H9 (cell line): ENCODE results near the gene HIGD2A. TPM values are rescaled to one million over a fixed set of nuclear protein-coding genes. Genes with fewer than 3 reads are reported as not detected.

ENCODE experiments used
- DNase-seq: peaks from one replicate; pipeline ENCODE4 v3.0.0-alpha.2; 2017
- H2AFZ ChIP-seq: one replicate; pipeline ENCODE4 v1.6.1; 2013; ENCODE audit warnings: mild to moderate bottlenecking, low read length, control low read depth, moderate library complexity
- H2AK5ac ChIP-seq: 2 replicates; pipeline ENCODE4 v1.6.1; 2013; ENCODE audit warnings: low read length, control low read depth, mixed read lengths; ENCODE audit not compliant: insufficient read length
- H2BK120ac ChIP-seq: one replicate; pipeline ENCODE4 v1.6.1; 2013; ENCODE audit warnings: low read depth, mild to moderate bottlenecking, low read length, control low read depth, inconsistent platforms; ENCODE audit not compliant: poor library complexity, severe bottlenecking
- H2BK12ac ChIP-seq: 2 replicates; pipeline ENCODE4 v1.6.1; 2013; ENCODE audit warnings: low read length, control low read depth, mixed read lengths, low read depth; ENCODE audit not compliant: insufficient read length
- H2BK15ac ChIP-seq: 2 replicates; pipeline ENCODE4 v1.6.1; 2013; ENCODE audit warnings: low read depth, low read length, control low read depth
- H2BK20ac ChIP-seq: one replicate; pipeline ENCODE4 v1.6.1; 2013; ENCODE audit warnings: low read depth, mild to moderate bottlenecking, low read length, control low read depth, inconsistent platforms; ENCODE audit not compliant: poor library complexity, severe bottlenecking
- H2BK5ac ChIP-seq: 2 replicates; pipeline ENCODE4 v1.6.1; 2013; ENCODE audit warnings: low read length, control low read depth, mixed read lengths; ENCODE audit not compliant: insufficient read length
- H3K14ac ChIP-seq: 2 replicates; pipeline ENCODE4 v1.6.1; 2013; ENCODE audit warnings: low read length, control low read depth; ENCODE audit not compliant: insufficient read depth
- H3K18ac ChIP-seq: 2 replicates; pipeline ENCODE4 v1.6.1; 2013; ENCODE audit warnings: low read depth, mild to moderate bottlenecking, mixed read lengths, low read length, control low read depth; ENCODE audit not compliant: insufficient read length
- H3K23ac ChIP-seq: 2 replicates; pipeline ENCODE4 v1.6.1; 2013; ENCODE audit warnings: low read length, control low read depth, mixed read lengths, low read depth; ENCODE audit not compliant: insufficient read length
- H3K23me2 ChIP-seq: 2 replicates; pipeline ENCODE4 v1.6.1; 2013; ENCODE audit warnings: low read depth, mild to moderate bottlenecking, mixed read lengths, low read length, control low read depth; ENCODE audit not compliant: insufficient read length, poor library complexity, severe bottlenecking
- H3K27ac ChIP-seq: 2 replicates; pipeline ENCODE4 v1.5.1; 2013; ENCODE audit warnings: low read length, control low read depth, mixed read lengths, low read depth; ENCODE audit not compliant: insufficient read length
- H3K27me3 ChIP-seq: 2 replicates; pipeline ENCODE4 v1.6.1; 2013; ENCODE audit warnings: low read length, control low read depth, inconsistent platforms; ENCODE audit not compliant: insufficient read depth
- H3K4ac ChIP-seq: 2 replicates; pipeline ENCODE4 v1.6.1; 2013; ENCODE audit warnings: low read depth, mild to moderate bottlenecking, control low read depth, inconsistent platforms, low read length, moderate library complexity
- H3K4me1 ChIP-seq: 2 replicates; pipeline ENCODE4 v1.6.1; 2013; ENCODE audit warnings: low read length, control low read depth, inconsistent platforms; ENCODE audit not compliant: insufficient read depth
- H3K4me2 ChIP-seq: 2 replicates; pipeline ENCODE4 v1.6.1; 2013; ENCODE audit warnings: low read length, control low read depth, mixed read lengths; ENCODE audit not compliant: insufficient read length, insufficient read depth
- H3K56ac ChIP-seq: 2 replicates; pipeline ENCODE4 v1.6.1; 2013; ENCODE audit warnings: low read depth, mild to moderate bottlenecking, mixed read lengths, low read length, control low read depth; ENCODE audit not compliant: insufficient read length
- H3K79me1 ChIP-seq: 2 replicates; pipeline ENCODE4 v1.6.1; 2013; ENCODE audit warnings: low read depth, mild to moderate bottlenecking, moderate library complexity, low read length, control low read depth, inconsistent platforms; ENCODE audit not compliant: insufficient read depth, poor library complexity, severe bottlenecking
- H3K79me2 ChIP-seq: 2 replicates; pipeline ENCODE4 v1.6.1; 2013; ENCODE audit warnings: low read length, control low read depth, inconsistent platforms; ENCODE audit not compliant: insufficient read depth
- H3K9ac ChIP-seq: 2 replicates; pipeline ENCODE4 v1.6.1; 2013; ENCODE audit warnings: low read length, control low read depth, mixed read lengths; ENCODE audit not compliant: insufficient read length; ENCODE audit errors: extremely low read depth
- H3K9me3 ChIP-seq: one replicate; pipeline ENCODE4 v1.6.1; 2013; ENCODE audit warnings: low read depth, low read length, inconsistent platforms; ENCODE audit not compliant: control insufficient read depth
- H3T11ph ChIP-seq: one replicate; pipeline ENCODE4 v1.6.1; 2013; ENCODE audit warnings: mild to moderate bottlenecking, low read length, control low read depth, inconsistent platforms
- H4K20me1 ChIP-seq: one replicate; pipeline ENCODE4 v1.6.1; 2013; ENCODE audit not compliant: control insufficient read depth, insufficient read length, insufficient read depth
- H4K5ac ChIP-seq: 2 replicates; pipeline ENCODE4 v1.6.1; 2013; ENCODE audit warnings: low read depth, mild to moderate bottlenecking, mixed read lengths, low read length, control low read depth; ENCODE audit not compliant: insufficient read length
- H4K8ac ChIP-seq: replicated peaks from 2 replicates; pipeline ENCODE4 v1.6.1; 2013; ENCODE audit warnings: low read length, control low read depth, mixed read lengths, low read depth; ENCODE audit not compliant: insufficient read length
- H4K91ac ChIP-seq: 2 replicates; pipeline ENCODE4 v1.6.1; 2013; ENCODE audit warnings: low read depth, mild to moderate bottlenecking, moderate library complexity, mixed read lengths, low read length, control low read depth; ENCODE audit not compliant: insufficient read length
- H3K27ac Mint-ChIP-seq, 3 experiments: 2 replicates in 2 of 3; 3 replicates in 1 of 3; pipeline ENCODE4 v1.8.0; 2020 to 2021; ENCODE audit warnings: mixed read lengths in 3 of 3, mild to moderate bottlenecking in 1 of 3, moderate library complexity in 1 of 3
- H3K27me3 Mint-ChIP-seq: 2 replicates; pipeline ENCODE4 v1.8.0; 2021; ENCODE audit warnings: low read depth, mild to moderate bottlenecking, moderate library complexity, mixed read lengths
- H3K36me3 Mint-ChIP-seq, 3 experiments: 2 replicates in 2 of 3; 3 replicates in 1 of 3; pipeline ENCODE4 v1.8.0; 2020 to 2021; ENCODE audit warnings: low read depth in 3 of 3, mixed read lengths in 3 of 3; ENCODE audit not compliant: insufficient read depth in 1 of 3
- H3K4me1 Mint-ChIP-seq, 2 experiments: 2 replicates each; pipeline ENCODE4 v1.8.0; 2020; ENCODE audit warnings: mixed read lengths in 2 of 2
- H3K4me3 Mint-ChIP-seq, 2 experiments: 2 replicates in 1 of 2; 3 replicates in 1 of 2; pipeline ENCODE4 v1.8.0; 2020 to 2021; ENCODE audit warnings: mild to moderate bottlenecking in 2 of 2, mixed read lengths in 2 of 2, moderate library complexity in 1 of 2
- H3K9me3 Mint-ChIP-seq, 2 experiments: 2 replicates in 1 of 2; 3 replicates in 1 of 2; pipeline ENCODE4 v1.8.0; 2020; ENCODE audit warnings: mild to moderate bottlenecking in 2 of 2, mixed read lengths in 2 of 2, moderate library complexity in 1 of 2
- WGBS: extraction: QIAGEN DNeasy Blood & Tissue Kit; methylation state at CpG from one replicate; pipeline ENCODE4 v1.1.7; 2013; ENCODE audit warnings: missing lambda C conversion rate, low lambda C conversion rate, mixed read lengths; ENCODE audit not compliant: insufficient read length; ENCODE audit errors: extremely low coverage; 5-methylcytosine and 5-hydroxymethylcytosine counted together
- total RNA-seq: library from RNA; stranded (reverse); gene quantifications from 2 replicates; pipeline ENCODE4 v1.2.1, GENCODE V29; 2021
- TF ChIP-seq, protein P1 (sequence below): fragments of 200-600 bp; sonication (generic); conservative IDR thresholded peaks from 3 replicates; pipeline ENCODE4 v1.8.0; 2021; ENCODE audit warnings: antibody characterized with exemption, mild to moderate bottlenecking

HIGD2A gene
- total RNA-seq, 1 experiment from 2014 or later: 92.3 TPM

DNA sequence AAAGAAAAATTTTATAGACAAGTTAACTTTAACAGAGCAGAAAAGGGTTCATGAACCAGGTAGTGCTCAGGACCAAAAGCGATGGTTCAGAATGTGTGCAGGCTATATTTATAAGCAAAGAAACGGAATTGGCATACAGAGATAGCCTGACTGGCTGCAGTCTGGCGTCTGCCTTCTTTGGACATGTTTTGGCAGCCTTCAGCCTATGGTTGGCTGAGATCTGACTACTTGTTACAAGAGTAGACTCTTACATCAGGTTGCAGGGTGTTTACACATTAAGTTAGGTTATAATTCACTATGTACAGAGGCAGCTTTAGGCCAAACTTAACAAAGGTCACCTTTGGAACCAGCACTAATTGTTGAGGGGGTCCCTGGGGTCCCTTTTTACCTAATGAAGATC lies 7.1 kb upstream of the HIGD2A start:
- no peak overlapping the region for H3K27ac Mint-ChIP-seq
- H3K56ac ChIP-seq: no peak overlapping the region
- H3K4me1 ChIP-seq: no peaks in the 10 kb centered on the region
- H2AK5ac ChIP-seq: no peak overlapping the region
- no peak overlapping the region for H3K23ac ChIP-seq
- H3T11ph ChIP-seq: no peak overlapping the region
- H3K23me2 ChIP-seq: no peaks in the 10 kb centered on the region
- H3K79me1 ChIP-seq: no peaks in the 10 kb centered on the region
- H2BK20ac ChIP-seq: no peak overlapping the region
- no peak overlapping the region for H2BK120ac ChIP-seq
- TF ChIP-seq, protein P1, sequence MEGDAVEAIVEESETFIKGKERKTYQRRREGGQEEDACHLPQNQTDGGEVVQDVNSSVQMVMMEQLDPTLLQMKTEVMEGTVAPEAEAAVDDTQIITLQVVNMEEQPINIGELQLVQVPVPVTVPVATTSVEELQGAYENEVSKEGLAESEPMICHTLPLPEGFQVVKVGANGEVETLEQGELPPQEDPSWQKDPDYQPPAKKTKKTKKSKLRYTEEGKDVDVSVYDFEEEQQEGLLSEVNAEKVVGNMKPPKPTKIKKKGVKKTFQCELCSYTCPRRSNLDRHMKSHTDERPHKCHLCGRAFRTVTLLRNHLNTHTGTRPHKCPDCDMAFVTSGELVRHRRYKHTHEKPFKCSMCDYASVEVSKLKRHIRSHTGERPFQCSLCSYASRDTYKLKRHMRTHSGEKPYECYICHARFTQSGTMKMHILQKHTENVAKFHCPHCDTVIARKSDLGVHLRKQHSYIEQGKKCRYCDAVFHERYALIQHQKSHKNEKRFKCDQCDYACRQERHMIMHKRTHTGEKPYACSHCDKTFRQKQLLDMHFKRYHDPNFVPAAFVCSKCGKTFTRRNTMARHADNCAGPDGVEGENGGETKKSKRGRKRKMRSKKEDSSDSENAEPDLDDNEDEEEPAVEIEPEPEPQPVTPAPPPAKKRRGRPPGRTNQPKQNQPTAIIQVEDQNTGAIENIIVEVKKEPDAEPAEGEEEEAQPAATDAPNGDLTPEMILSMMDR: no peak
- H4K8ac ChIP-seq: no peak overlapping the region
- no peaks in the 10 kb centered on the region for H3K9me3 Mint-ChIP-seq
- H3K27me3 Mint-ChIP-seq: no peaks in the 10 kb centered on the region
- H2AFZ ChIP-seq: no peak overlapping the region
- H3K4ac ChIP-seq: no peak overlapping the region
- no peak for DNase-seq
- peaks cover 26 to 68% (median 34%) of the 10 kb centered on the region in 3 experiments for H3K36me3 Mint-ChIP-seq
- H3K4me3 Mint-ChIP-seq: no peak overlapping the region; a peak in 1 of 5 replicates
- H4K91ac ChIP-seq: no peak overlapping the region
- no peak overlapping the region for H2BK5ac ChIP-seq
- no peak overlapping the region for H3K27ac ChIP-seq
- H4K20me1 ChIP-seq: no peaks in the 10 kb centered on the region
- no peak overlapping the region for H3K14ac ChIP-seq
- H3K4me1 Mint-ChIP-seq: peaks cover 0 to 2% of the 10 kb centered on the region in 2 experiments; a peak in 2 of 4 replicates
- H2BK15ac ChIP-seq: no peak overlapping the region
- no peak overlapping the region for H3K4me2 ChIP-seq
- H3K9me3 ChIP-seq: no peaks in the 10 kb centered on the region
- no peaks in the 10 kb centered on the region; the same call in 1 of the 2 replicates for H3K79me2 ChIP-seq
- no peak overlapping the region for H4K5ac ChIP-seq
- H2BK12ac ChIP-seq: no peak overlapping the region
- no peaks in the 10 kb centered on the region for H3K27me3 ChIP-seq
- H3K18ac ChIP-seq: no peak overlapping the region
- H3K9ac ChIP-seq: no peak overlapping the region
- WGBS: no CpG with 5 or more reads among the region's 3 CpGs
